Subcutaneous adipose tissue (tissue), 4 donors: ENCODE data around the gene BMP10. TPM values are rescaled to one million over a fixed set of nuclear protein-coding genes. Genes with fewer than 3 reads are reported as not detected.

Experiments used
- total RNA-seq, 4 donors: library from RNA; depleted of rRNA; stranded (reverse); fragments of >200 nt; gene quantifications; one replicate each; pipeline ENCODE4 v1.1.0, GENCODE V29; 2016
- TF ChIP-seq, protein P1 (sequence below): fragments of 450-650 bp; IDR thresholded peaks from one replicate; pipeline ENCODE4 v1.5.1; 2016; ENCODE audit warnings: low read depth, mild to moderate bottlenecking, control low read depth, antibody characterized with exemption, moderate library complexity

BMP10 gene
- total RNA-seq, 4 donors from 2014 or later = not detected

DNA sequence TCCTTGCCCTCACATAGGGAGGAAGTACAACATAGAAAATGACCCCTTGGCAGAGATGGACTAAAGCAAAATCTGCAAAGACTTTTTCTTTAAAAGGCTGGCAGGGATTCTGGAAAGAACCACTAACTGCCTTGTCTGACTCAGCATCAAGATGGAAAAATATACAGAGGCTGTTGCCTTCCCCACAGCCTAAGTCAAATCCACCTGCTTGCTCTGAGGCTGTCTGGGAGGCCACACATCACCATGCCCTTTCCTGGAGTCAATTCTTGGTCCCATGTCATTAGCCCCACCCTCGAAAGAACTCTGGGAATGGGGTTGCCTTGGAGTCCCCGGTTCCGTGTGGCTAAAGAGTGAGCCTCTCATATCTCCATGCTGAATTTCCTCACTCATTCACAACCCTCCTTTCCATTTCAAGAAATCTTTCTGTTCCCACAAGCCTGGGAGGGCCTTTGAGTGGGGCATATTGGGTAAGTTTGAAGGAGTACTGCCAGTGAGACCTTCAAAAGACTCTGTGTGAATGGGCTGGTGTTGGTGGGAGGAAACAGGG, 39.4 kb downstream of the BMP10 start:
- TF ChIP-seq, protein P1, sequence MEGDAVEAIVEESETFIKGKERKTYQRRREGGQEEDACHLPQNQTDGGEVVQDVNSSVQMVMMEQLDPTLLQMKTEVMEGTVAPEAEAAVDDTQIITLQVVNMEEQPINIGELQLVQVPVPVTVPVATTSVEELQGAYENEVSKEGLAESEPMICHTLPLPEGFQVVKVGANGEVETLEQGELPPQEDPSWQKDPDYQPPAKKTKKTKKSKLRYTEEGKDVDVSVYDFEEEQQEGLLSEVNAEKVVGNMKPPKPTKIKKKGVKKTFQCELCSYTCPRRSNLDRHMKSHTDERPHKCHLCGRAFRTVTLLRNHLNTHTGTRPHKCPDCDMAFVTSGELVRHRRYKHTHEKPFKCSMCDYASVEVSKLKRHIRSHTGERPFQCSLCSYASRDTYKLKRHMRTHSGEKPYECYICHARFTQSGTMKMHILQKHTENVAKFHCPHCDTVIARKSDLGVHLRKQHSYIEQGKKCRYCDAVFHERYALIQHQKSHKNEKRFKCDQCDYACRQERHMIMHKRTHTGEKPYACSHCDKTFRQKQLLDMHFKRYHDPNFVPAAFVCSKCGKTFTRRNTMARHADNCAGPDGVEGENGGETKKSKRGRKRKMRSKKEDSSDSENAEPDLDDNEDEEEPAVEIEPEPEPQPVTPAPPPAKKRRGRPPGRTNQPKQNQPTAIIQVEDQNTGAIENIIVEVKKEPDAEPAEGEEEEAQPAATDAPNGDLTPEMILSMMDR = no peak

DNA sequence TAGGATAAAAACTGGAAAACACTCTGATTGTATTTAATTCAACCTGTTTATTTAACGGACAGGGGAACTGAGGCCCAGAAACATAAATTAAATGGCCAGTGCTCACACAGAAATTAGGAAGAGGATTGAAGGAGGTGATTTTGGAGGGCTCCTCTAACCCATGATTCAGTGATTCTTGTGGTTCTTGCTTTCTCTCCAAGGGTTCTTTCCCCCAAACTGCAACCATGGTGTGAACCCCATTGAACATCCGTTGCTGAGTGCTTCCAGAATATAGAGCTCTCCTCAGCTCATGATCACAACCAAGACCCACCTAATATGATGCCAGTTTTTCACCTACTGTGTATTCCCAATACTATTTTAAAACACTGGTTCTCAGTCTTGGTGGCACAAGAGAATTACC, 41.4 kb downstream of the BMP10 start:
- TF ChIP-seq, protein P1 = no peak

DNA sequence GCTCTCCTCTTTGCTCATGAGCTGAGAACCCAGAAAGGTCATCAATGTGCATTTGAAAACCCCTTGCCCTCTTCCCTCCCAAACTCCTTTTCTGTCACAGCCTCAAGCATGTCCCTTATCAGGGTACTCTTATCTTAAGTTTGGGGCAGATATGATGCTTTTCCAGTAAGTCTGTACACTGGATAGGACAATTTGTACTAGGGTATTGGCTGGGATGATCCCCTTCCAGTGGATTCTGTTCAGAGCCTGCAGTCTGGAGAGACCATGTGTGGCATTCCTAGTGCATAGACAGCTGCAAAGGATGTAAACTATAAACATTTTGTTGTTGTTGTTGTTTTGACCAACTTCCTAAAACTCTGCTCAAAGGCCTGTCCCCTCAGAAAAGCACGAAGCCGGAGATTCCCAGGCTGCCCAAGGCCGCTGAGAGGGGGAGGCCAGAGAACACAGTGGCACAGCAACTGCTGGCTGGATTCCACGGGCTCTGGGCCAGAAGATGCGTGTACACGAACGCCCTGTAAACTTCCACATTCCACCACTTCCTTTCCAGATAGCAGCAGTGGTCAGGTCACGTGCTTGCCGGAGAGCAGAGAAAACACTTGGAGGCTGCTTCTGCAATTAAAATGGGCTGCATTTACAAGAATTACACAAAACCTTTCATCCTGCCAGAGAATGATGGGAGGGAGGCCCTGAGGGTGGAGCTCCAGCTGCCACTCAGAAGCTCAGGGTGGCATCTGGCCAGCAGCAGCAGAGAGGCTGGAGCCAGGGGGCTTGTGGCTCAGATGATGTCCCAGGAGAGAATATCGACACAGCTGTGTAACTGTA, 42.1 kb downstream of the BMP10 start:
- TF ChIP-seq, protein P1 = no peak

DNA sequence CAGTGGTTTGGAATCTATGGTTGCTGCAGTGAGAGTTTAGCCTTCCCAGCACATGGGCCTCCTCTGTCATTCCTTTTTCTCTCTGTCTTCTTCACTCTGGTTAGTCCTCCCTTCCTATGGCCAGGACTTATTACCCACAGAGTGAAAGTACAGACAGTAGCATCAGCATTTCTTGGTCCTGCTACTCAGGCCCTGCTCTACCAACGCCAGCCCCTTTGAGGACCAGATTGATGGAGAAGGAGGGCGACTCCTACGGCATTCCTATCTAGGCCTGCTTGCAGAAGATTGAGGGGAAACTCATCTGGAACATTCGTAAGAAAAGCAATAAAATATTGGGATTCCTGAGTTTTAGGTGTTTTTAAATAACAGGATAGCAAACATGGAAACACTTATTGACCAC, 43.5 kb downstream of the BMP10 start:
- TF ChIP-seq, protein P1 = no peak

DNA sequence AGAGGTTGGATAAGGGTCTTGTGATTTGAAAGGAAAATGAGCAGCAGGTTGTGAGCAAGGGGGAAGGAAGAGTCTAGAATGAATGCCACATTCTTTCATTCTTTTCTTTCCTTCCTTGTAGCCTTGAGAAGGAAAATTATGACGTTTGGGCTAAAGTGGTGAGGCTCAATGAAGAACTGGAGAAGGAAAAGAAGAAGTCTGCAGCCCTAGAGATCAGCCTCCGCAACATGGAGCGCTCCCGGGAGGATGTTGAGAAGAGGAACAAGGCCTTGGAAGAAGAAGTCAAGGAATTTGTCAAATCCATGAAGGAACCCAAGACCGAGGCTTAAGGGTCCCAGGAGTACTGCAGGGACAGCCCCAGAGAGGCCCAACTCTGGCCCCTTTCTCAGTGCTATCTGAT, 45.3 kb downstream of the BMP10 start:
- TF ChIP-seq, protein P1 = no peak

DNA sequence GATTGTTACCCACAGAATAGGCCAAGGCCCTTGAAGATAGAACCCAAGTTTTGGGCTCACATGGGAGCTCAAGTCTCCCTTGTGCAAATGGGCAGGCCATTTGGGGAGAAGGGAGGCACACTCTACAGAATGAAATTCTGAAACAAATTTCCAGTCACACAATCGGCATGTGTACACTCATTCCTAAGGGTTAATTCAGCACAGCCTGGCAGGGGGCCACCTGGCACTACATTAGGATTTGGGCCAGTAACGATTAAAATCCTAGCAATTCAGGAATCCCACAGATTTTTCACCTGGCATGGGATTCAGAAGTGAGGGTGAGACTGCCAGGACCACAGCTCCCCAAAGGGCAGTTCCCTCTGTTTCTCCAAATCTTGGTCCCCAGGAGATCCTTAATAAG, 46.4 kb downstream of the BMP10 start:
- TF ChIP-seq, protein P1 = no peak

DNA sequence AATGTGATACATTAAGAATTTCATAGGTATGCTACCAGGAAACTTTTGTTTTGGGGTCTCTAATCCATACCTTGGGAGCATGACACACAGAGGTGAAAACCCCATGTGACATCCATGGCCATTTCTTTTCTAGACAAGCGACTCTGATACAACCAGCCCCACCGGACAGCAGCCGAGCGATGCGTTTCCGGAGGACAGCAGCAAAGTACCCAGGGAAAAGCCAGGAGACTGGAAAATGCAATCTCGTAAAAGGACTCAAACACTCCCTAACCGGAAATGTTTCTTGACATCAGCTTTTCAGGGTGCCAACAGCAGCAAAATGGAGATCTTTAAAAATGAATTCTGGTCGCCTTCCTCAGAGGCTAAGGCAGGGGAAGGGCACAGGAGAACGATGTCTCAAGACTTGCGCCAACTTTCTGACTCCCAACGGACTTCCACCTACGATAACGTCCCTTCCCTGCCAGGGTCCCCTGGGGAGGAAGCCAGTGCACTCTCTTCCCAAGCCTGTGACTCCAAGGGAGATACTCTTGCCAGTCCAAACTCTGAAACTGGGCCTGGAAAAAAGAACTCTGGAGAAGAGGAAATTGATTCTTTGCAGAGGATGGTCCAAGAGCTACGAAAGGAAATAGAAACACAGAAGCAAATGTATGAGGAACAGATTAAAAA, 48.9 kb downstream of the BMP10 start:
- TF ChIP-seq, protein P1 = no peak
